CD14-positive monocyte (primary cell): ENCODE data around the gene CYP17A1. TPM values are rescaled to one million over a fixed set of nuclear protein-coding genes. Genes with fewer than 3 reads are reported as not detected.

Source experiments
- DNase-seq, 3 donors: peaks; one replicate each; pipeline ENCODE4 v3.0.0-alpha.2; 2011 to 2022
- H2AFZ ChIP-seq: 2 replicates; pipeline ENCODE4 v1.6.0; 2012; ENCODE audit warnings: mild to moderate bottlenecking, low read depth, low read length, inconsistent platforms; ENCODE audit not compliant: insufficient read depth, poor library complexity, severe bottlenecking
- H3K27ac ChIP-seq, 2 donors: 1 replicate in 1 of 2; 2 replicates in 1 of 2; pipeline ENCODE4 v1.5.1; 2012 to 2013; ENCODE audit warnings: low read length in 2 of 2, control low read depth in 1 of 2, inconsistent platforms in 1 of 2, low read depth in 1 of 2, mild to moderate bottlenecking in 1 of 2
- H3K27me3 ChIP-seq, 2 donors: one replicate each; pipeline versions ENCODE4 v1.6.0 to v1.6.1; 2011 to 2013; ENCODE audit warnings: low read length in 2 of 2; ENCODE audit not compliant: control insufficient read depth in 2 of 2, insufficient read depth in 2 of 2
- H3K36me3 ChIP-seq, 2 donors: replicated peaks in 1 of 2; 1 replicate in 1 of 2; 2 replicates in 1 of 2; pipeline versions ENCODE4 v1.5.1 to v1.6.1; 2012 to 2013; ENCODE audit warnings: low read length in 2 of 2, control low read depth in 1 of 2, inconsistent platforms in 1 of 2, mild to moderate bottlenecking in 1 of 2; ENCODE audit not compliant: insufficient read depth in 2 of 2, control insufficient read depth in 1 of 2
- H3K4me1 ChIP-seq, 2 donors: 1 replicate in 1 of 2; 2 replicates in 1 of 2; pipeline versions ENCODE4 v1.5.1 to v1.6.1; 2012 to 2013; ENCODE audit warnings: low read length in 2 of 2, control low read depth in 1 of 2, inconsistent platforms in 1 of 2, mild to moderate bottlenecking in 1 of 2, moderate library complexity in 1 of 2; ENCODE audit not compliant: insufficient read depth in 2 of 2, control insufficient read depth in 1 of 2
- H3K4me2 ChIP-seq: replicated peaks from 2 replicates; pipeline ENCODE3; 2012; ENCODE audit warnings: low read length, moderate library complexity, mild to moderate bottlenecking; ENCODE audit not compliant: poor library complexity, severe bottlenecking; ENCODE audit errors: extremely low read depth
- H3K4me3 ChIP-seq, 3 experiments: fragments of 200-600 bp in 1 of 3; sonication (generic) in 1 of 3; replicated peaks in 1 of 3; 1 replicate in 2 of 3; 2 replicates in 1 of 3; pipeline ENCODE4 v1.5.1; 2011 to 2013; ENCODE audit warnings: low read length in 3 of 3, mild to moderate bottlenecking in 3 of 3, control low read depth in 2 of 3, low read depth in 2 of 3, inconsistent platforms in 1 of 3, moderate library complexity in 1 of 3
- H3K79me2 ChIP-seq: 2 replicates; pipeline ENCODE4 v1.6.0; 2012; ENCODE audit warnings: mild to moderate bottlenecking, control low read depth, inconsistent platforms, low read length, moderate library complexity; ENCODE audit not compliant: insufficient read depth
- H3K9ac ChIP-seq: 2 replicates; pipeline ENCODE4 v1.6.0; 2017; ENCODE audit warnings: low read length, mild to moderate bottlenecking; ENCODE audit not compliant: insufficient read depth, poor library complexity, severe bottlenecking
- H3K9me3 ChIP-seq, 2 donors: replicated peaks in 1 of 2; 1 replicate in 1 of 2; 2 replicates in 1 of 2; pipeline versions ENCODE4 v1.5.1 to v1.6.1; 2012 to 2013; ENCODE audit warnings: low read length in 2 of 2, control low read depth in 1 of 2; ENCODE audit not compliant: control insufficient read depth in 1 of 2, insufficient read depth in 1 of 2
- H4K20me1 ChIP-seq: 2 replicates; pipeline ENCODE4 v1.6.0; 2012; ENCODE audit warnings: mild to moderate bottlenecking, low read length, control low read depth, moderate library complexity; ENCODE audit not compliant: insufficient read depth
- H3K27ac Mint-ChIP-seq, 7 donors: one replicate each; pipeline ENCODE4 v1.8.0; 2020; ENCODE audit warnings: mild to moderate bottlenecking in 7 of 7, mixed read lengths in 7 of 7, moderate library complexity in 6 of 7, inconsistent platforms in 2 of 7
- H3K27me3 Mint-ChIP-seq, 3 donors: one replicate each; pipeline ENCODE4 v1.8.0; 2021 to 2022; ENCODE audit warnings: low read depth in 3 of 3, mild to moderate bottlenecking in 3 of 3, mixed read lengths in 3 of 3, moderate library complexity in 3 of 3, inconsistent platforms in 1 of 3
- H3K36me3 Mint-ChIP-seq, 2 donors: one replicate each; pipeline ENCODE4 v1.8.0; 2020; ENCODE audit warnings: mixed read lengths in 2 of 2, inconsistent platforms in 1 of 2, mild to moderate bottlenecking in 1 of 2
- H3K4me1 Mint-ChIP-seq: one replicate; pipeline ENCODE4 v1.8.0; 2020; ENCODE audit warnings: mild to moderate bottlenecking, mixed read lengths
- H3K4me3 Mint-ChIP-seq, 2 donors: one replicate each; pipeline ENCODE4 v1.8.0; 2020; ENCODE audit warnings: mild to moderate bottlenecking in 2 of 2, mixed read lengths in 2 of 2, moderate library complexity in 1 of 2
- H3K9me3 Mint-ChIP-seq, 7 donors: one replicate each; pipeline ENCODE4 v1.8.0; 2020 to 2022; ENCODE audit warnings: mixed read lengths in 7 of 7, mild to moderate bottlenecking in 6 of 7, moderate library complexity in 6 of 7, inconsistent platforms in 2 of 7
- WGBS: methylation state at CpG from one replicate; pipeline ENCODE4 v1.1.5; 2013; ENCODE audit warnings: missing lambda C conversion rate; ENCODE audit not compliant: insufficient coverage; 5-methylcytosine and 5-hydroxymethylcytosine counted together
- intact Hi-C, 2 donors: fragments of 100-400 bp; cut with micrococcal nuclease; formaldehyde crosslinking; loops; one replicate each; pipeline versions ENCODE4 v1.15.0 to v1.15.1; 2023
- polyA plus RNA-seq, 3 donors: library from polyadenylated mRNA; depleted of rRNA in 1 of 3; unstranded in 2 of 3; stranded (reverse) in 1 of 3; fragments of 300-500 nt in 2 of 3; fragments of >200 nt in 1 of 3; fragmentation: Illumina TruSeq in 2 of 3; gene quantifications; 1 replicate in 2 of 3; 2 replicates in 1 of 3; pipeline ENCODE4 v1.2.3, GENCODE V29; 2012 to 2021
- TF ChIP-seq, protein P1 (sequence below): fragments of 200-600 bp; IDR thresholded peaks from one replicate; pipeline ENCODE4 v1.8.0; 2022; ENCODE audit warnings: antibody characterized with exemption, mild to moderate bottlenecking

Gene CYP17A1
- polyA plus RNA-seq, 3 donors = 0.04 TPM; not detected in 2

DNA sequence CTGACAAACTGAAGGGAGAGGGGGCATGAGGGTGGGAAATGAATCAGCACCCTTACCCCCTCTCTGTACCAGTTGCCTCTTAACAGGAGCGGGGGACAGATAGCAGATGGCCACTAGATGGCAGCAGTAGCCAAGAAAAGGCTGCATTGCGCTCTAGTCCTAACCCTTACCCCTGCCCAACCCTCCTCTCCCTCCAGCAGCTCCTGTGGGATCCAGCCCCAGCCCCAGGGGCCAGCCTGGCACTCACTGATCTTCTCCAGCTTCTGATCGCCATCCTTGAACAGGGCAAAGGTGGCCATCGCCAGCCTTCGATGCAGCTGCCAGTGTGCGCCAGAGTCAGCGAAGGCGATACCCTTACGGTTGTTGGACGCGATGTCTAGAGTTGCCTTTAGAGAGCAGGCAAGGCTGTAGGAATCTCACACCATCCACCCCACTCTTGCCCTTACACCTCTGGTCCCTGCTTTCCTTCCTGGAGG lies 2.2 kb downstream of the CYP17A1 start:
- H4K20me1 ChIP-seq = no peaks in the 10 kb centered on the region
- Mint-ChIP-seq H3K27me3 (peaks cover 2 to 4% (median 3%) of the 10 kb centered on the region in 3 donors), H3K27ac (peak overlapping the region in 2 of 7 donors; percentile 44 to 51), H3K9me3 (peaks cover 18 to 29% (median 25%) of the 10 kb centered on the region in 7 donors), H3K4me3 (no peak overlapping the region), H3K4me1 (peaks cover 11% of the 10 kb centered on the region), H3K36me3 (no peaks in the 10 kb centered on the region)
- no peaks in the 10 kb centered on the region for H3K4me1 ChIP-seq
- peaks cover 20 to 24% of the 10 kb centered on the region in 2 donors for H3K9me3 ChIP-seq
- no peaks in the 10 kb centered on the region for H3K36me3 ChIP-seq
- no peak overlapping the region for H3K4me3 ChIP-seq
- intact Hi-C loops = loop anchor here (2.0 to 10.0 kb wide), 2 partner anchors 66 to 410 kb away; partner anchors contain the start of gene RPEL1 (in 1 of the 2)
- no peak overlapping the region for H3K4me2 ChIP-seq
- H3K79me2 ChIP-seq = no peaks in the 10 kb centered on the region
- peak; percentile 73 to 88 (median 79) for DNase-seq
- no peaks in the 10 kb centered on the region for H3K27me3 ChIP-seq
- H3K9ac ChIP-seq = no peak overlapping the region
- H3K27ac ChIP-seq = no peak overlapping the region
- WGBS = 65% methylated on average over 9 of the region's 11 CpGs
- peak overlapping the region; percentile 7 for H2AFZ ChIP-seq
- TF ChIP-seq, protein P1, sequence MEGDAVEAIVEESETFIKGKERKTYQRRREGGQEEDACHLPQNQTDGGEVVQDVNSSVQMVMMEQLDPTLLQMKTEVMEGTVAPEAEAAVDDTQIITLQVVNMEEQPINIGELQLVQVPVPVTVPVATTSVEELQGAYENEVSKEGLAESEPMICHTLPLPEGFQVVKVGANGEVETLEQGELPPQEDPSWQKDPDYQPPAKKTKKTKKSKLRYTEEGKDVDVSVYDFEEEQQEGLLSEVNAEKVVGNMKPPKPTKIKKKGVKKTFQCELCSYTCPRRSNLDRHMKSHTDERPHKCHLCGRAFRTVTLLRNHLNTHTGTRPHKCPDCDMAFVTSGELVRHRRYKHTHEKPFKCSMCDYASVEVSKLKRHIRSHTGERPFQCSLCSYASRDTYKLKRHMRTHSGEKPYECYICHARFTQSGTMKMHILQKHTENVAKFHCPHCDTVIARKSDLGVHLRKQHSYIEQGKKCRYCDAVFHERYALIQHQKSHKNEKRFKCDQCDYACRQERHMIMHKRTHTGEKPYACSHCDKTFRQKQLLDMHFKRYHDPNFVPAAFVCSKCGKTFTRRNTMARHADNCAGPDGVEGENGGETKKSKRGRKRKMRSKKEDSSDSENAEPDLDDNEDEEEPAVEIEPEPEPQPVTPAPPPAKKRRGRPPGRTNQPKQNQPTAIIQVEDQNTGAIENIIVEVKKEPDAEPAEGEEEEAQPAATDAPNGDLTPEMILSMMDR = peak; percentile 88

DNA sequence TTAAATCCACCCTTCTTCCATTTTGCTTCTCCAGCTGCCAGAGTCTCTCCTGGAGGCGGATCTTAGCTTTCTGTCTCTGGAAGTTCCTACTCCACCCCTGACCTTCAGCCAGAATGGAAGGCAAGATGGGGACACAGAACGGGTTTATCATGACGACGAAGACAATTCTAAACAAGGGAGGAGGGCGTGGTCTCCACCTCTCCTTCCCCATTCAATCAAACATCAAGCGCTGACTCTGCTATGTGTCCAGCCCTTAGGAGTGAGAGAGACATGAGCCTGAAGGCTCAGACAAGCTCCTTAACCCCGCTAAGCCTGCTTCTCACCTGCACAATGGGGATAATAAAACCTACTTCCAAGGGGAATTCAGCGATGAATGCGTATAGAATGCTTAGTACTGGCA lies 3.1 kb downstream of the CYP17A1 start:
- H3K36me3 ChIP-seq = no peaks in the 10 kb centered on the region
- H3K9me3 ChIP-seq = peaks cover 17 to 23% of the 10 kb centered on the region in 2 donors
- peak overlapping the region in 2 of 7 donors; percentile 19 to 59 for H3K27ac Mint-ChIP-seq
- no peak overlapping the region for H3K4me3 Mint-ChIP-seq
- intact Hi-C loops = loop anchor here (2.0 to 10.0 kb wide), 2 partner anchors 67 to 411 kb away; partner anchors contain the start of gene RPEL1 (in 1 of the 2)
- H2AFZ ChIP-seq = no peak overlapping the region
- H3K79me2 ChIP-seq = no peaks in the 10 kb centered on the region
- no peak overlapping the region for H3K27ac ChIP-seq
- no peak overlapping the region for H3K4me3 ChIP-seq
- no peaks in the 10 kb centered on the region for H3K4me1 ChIP-seq
- DNase-seq = no peak
- peaks cover 11% of the 10 kb centered on the region for H3K4me1 Mint-ChIP-seq
- no peaks in the 10 kb centered on the region for H3K27me3 ChIP-seq
- TF ChIP-seq, protein P1 = no peak
- WGBS = no CpG with 5 or more reads among the region's 9 CpGs
- H3K27me3 Mint-ChIP-seq = peaks cover 2 to 4% (median 3%) of the 10 kb centered on the region in 3 donors
- H3K9me3 Mint-ChIP-seq = peaks cover 18 to 23% (median 20%) of the 10 kb centered on the region in 7 donors
- no peak overlapping the region for H3K9ac ChIP-seq
- no peaks in the 10 kb centered on the region for H3K36me3 Mint-ChIP-seq
- no peak overlapping the region for H3K4me2 ChIP-seq
- H4K20me1 ChIP-seq = no peaks in the 10 kb centered on the region
